RWPE1 (cell line): ENCODE data around the gene KIF27.
"Not testable (repeated sequence)": the region's sequence is repeated elsewhere in the genome, so short reads cannot be mapped to it uniquely, and the experiment has no call there.

Source experiments
- CTCF ChIA-PET: fragments of 350-600 bp; sonication (Branson Sonifier 250); formaldehyde crosslinking; extraction: SDS; loops from one replicate; lab custom pipeline; 2021; lab: Yijun Ruan, JAX
- POLR2A ChIA-PET: fragments of 400-600 bp; formaldehyde crosslinking; extraction: SDS; loops from one replicate; lab custom pipeline; 2020; ENCODE audit warnings: antibody characterized with exemption; ENCODE audit not compliant: low non-redundant PET; lab: Yijun Ruan, JAX
- DNase-seq: peaks from one replicate; pipeline ENCODE4 v3.0.0; 2012; ENCODE audit warnings: low spot score
- H3K27ac ChIP-seq: fragments of 450-650 bp; 2 replicates; pipeline ENCODE4 v1.5.1; 2017
- TF ChIP-seq, protein P1 (sequence below): fragments of 450-650 bp; conservative IDR thresholded peaks from 2 replicates; pipeline ENCODE4 v1.5.1; 2017; ENCODE audit warnings: low read depth, mild to moderate bottlenecking

The KIF27 gene

DNA sequence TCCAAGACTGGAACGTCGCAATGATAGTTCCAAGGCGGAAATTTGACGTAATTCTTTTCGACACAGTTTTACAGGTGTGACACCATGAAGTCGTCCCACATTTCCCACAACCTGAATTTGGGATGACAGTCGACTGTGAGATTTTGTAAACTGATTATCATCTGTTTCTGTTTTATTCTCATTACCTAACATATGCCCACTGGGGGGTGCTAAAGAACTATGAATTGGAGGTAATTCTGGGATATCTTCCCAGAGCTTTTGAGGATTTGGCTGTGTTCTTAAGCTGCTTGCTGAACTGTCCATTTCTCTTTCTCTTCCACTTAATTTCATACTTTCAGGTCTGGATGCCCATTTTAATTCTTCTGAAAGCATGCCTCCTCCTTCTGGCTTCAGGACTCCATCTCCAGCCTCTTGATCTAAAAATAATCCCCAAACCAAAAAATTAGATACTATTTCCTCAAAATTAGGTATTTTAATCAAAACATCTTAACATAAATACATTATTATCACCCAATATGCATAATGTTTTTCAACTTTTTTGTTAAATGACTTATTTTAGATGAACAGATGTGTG, 84.1 kb downstream of the KIF27 start:
- POLR2A ChIA-PET, H3K27ac ChIP-seq, DNase-seq: not testable (repeated sequence)
- TF ChIP-seq, protein P1, sequence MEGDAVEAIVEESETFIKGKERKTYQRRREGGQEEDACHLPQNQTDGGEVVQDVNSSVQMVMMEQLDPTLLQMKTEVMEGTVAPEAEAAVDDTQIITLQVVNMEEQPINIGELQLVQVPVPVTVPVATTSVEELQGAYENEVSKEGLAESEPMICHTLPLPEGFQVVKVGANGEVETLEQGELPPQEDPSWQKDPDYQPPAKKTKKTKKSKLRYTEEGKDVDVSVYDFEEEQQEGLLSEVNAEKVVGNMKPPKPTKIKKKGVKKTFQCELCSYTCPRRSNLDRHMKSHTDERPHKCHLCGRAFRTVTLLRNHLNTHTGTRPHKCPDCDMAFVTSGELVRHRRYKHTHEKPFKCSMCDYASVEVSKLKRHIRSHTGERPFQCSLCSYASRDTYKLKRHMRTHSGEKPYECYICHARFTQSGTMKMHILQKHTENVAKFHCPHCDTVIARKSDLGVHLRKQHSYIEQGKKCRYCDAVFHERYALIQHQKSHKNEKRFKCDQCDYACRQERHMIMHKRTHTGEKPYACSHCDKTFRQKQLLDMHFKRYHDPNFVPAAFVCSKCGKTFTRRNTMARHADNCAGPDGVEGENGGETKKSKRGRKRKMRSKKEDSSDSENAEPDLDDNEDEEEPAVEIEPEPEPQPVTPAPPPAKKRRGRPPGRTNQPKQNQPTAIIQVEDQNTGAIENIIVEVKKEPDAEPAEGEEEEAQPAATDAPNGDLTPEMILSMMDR = peak; percentile 12; the same call in 1 of the 2 replicates
- CTCF ChIA-PET = interaction anchor here (0.7 kb wide), 1 partner anchor 40 kb away, joined by 3 read pairs; no protein-coding TSS in a partner anchor

GRCh38 chr9:83830426-83831071, 90.7 kb downstream of the KIF27 start:
- H3K27ac ChIP-seq, CTCF ChIA-PET, POLR2A ChIA-PET, DNase-seq: not testable (repeated sequence)

GRCh38 chr9:83824986-83825623, 96.1 kb downstream of the KIF27 start:
- H3K27ac ChIP-seq, POLR2A ChIA-PET, CTCF ChIA-PET, DNase-seq: not testable (repeated sequence)

DNA sequence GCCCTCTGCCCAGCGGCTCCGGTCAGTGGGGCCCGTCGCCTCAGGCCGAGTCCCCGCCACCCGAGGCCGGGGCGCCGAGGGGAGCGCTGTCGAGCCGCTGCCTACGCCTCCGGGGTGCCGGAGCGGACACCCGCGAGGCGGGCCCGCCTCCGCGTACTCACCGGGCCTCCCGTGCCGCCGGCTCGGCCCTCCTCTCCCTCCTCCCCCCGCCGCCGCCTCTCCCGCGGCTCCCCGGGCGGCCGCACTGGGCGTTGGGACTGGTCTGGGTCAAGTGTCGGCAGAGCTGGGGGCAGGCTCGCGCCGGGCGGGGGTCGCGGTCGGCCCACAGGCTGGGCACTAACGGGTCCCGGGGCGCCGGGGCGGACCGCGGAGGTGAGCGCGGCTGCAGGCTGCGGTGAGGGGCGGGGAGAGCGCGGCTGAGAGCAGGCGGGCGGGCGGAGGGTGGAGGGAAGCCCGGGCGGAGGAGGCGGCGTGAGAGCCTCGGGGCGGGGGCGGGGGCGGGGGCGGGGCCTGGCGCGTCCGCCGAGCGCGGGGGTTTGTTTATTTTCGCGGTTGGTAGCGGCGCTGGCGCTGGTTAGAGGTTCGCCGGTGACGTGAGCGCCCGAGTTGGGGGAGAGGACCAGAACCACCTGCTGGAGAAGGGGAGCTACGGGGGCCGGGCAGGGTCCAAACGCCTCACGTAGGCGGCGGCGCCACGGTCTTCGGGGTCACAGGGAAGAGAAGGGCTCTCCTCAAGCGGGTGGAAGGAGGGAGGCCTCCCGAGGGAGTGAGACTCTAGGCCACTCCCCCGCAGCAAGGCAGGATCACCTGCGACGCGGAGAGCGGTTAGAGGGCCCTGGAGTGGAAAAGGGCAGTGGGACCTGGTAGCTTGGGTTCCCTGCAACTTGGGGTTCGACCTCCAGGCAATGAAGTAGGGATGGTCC, 103.6 kb downstream of the KIF27 start, which contains the start of gene GKAP1:
GKAP1 (minus strand) TSS at position 414 of the 923 bp plus-strand sequence. CDS start 11,252 bp downstream, outside the sequence.
- POLR2A ChIA-PET, CTCF ChIA-PET: not testable (repeated sequence)
- peak within 1 kb of the TSS; percentile 44 for H3K27ac ChIP-seq
- TF ChIP-seq, protein P1 = peak; percentile 13; the same call in 1 of the 2 replicates
- DNase-seq = peak; percentile 53

DNA sequence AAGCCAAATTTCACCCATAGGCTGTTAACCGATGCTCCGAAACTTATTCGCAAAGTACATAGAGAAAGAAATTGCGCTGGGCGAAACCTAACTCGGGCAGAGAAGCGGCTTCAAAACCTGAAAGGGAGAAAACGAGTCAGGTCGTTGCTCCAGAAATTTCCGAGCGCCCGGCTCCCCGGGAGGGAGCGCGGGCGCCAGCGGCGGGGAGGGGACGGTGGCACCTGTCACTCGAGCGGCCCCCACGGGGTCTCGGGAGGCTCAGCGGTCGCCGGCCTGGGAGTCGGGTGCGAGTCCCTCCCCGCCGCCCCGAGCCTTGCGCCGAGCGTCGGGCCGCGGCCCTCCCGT, 104.2 kb downstream of the KIF27 start:
- CTCF ChIA-PET, POLR2A ChIA-PET, DNase-seq: not testable (repeated sequence)
- peak overlapping the region; percentile 44; the same call in 1 of the 2 replicates for H3K27ac ChIP-seq

DNA sequence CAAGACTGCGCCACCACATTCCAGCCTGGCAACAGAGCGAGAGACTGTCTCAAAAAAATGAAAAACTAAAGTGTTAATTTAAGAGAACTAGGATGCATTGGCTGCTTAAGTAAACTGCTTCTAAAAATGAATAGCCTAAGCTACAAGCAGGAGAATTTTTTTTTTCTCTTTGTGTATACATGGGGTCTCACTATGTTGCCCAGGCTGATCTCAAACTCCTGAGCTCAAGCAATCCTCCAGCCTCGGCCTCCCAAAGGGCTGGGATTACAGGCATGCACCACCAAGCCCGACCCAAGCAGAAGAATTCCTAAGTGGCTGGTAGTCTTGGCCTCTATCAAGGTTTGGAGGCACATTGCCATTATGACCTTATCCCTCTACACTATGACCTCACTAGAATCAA, 106.1 kb downstream of the KIF27 start:
- H3K27ac ChIP-seq, DNase-seq, POLR2A ChIA-PET, CTCF ChIA-PET: not testable (repeated sequence)

DNA sequence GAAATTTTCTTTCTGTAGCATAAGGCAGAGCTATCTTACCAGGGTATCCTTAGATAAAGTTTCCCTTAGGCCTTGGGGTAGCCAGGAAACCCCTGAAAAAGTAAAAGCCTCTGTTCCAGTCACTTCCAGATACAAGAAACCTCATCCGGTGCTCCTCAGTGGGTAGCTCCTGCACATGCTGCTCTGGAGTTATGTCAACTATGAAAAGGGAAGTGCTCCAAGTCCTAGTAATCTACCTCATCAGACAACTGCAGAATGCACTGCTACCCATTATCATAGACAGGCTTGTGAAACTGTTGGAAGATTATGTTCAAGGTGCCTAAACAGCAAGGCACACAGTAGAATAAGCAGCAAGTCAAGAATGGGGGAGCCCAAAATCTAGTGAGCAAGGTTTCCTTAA, 112.0 kb downstream of the KIF27 start:
- POLR2A ChIA-PET, CTCF ChIA-PET, DNase-seq: not testable (repeated sequence)

DNA sequence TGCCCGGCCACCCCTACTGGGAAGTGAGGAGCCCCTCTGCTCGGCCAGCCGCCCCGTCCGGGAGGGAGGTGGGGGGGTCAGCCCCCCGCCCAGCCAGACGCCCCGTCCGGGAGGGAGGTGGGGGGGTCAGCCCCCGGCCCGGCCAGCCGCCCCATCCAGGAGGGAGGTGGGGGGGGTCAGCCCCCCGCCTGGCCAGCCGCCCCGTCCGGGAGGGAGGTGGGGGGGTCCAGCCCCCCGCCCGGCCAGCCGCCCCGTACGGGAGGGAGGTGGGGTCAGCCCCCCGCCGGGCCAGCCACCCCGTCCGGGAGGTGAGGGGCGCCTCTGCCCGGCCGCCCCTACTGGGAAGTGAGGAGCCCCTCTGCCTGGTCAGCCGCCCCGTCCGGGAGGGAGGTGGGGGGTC, 116.8 kb downstream of the KIF27 start:
- CTCF ChIA-PET, H3K27ac ChIP-seq, POLR2A ChIA-PET, DNase-seq: not testable (repeated sequence)

More for the DNA sequence above, 112.0 kb downstream of the KIF27 start:
- H3K27ac ChIP-seq = not testable (repeated sequence)

GRCh38 chr9:83803941-83804340, 117.3 kb downstream of the KIF27 start:
- POLR2A ChIA-PET, CTCF ChIA-PET, H3K27ac ChIP-seq, DNase-seq: not testable (repeated sequence)
